ENCODE data around the gene KCNN3.

- TF ChIP-seq CTCF (conservative IDR thresholded peaks at IDR 0.05; ENCODE audit: low read depth, low read length) (no peak), EZH2phosphoT487 (IDR thresholded peaks at IDR 0.05; ENCODE audit: borderline replicate concordance, low read length) (no peak)
Observed at GRCh38 chr1:154730986-154731489, 139.0 kb downstream of the KCNN3 start.
